ENCODE measurements around the gene UBXN7.
"Not testable (repeated sequence)": the region's sequence is repeated elsewhere in the genome, so short reads cannot be mapped to it uniquely, and the experiment has no call there.

UBXN7 gene

DNA sequence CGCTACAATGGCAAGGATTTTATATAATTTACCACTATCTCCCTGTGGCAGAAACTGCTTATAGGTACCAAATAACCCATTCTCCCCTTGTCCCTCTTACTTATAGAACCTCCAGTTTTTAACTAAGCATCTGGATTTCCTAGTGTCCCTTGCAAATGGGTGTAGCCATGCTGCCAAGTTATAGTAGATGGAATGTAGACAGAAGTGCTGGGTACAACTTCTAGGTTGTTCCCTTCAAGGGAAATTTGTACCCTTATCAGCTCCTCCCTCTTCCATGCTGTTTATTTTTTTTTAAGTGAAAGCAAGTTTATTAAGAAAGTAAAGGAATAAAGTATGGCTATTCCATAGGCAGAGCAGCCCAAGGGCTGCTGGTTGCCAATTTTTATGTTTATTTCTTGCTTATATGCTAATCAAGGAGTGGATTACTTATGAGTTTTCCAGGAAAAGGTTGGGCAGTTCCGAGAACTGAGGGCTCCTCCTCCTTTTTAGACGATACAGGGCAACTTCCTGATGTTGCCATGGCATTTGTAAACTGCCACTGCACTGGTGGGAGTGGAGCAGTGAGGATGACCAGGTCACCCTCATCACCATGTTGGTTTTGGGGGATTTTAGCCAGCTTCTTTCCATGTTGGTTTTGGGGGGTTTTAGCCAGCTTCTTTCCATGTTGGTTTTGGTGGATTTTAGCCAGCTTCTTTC is 53.9 kb downstream of the UBXN7 start:
- DNase-seq (ENCODE audit: low read depth in 2 of 2): no peak
- TF ChIP-seq, protein P1, sequence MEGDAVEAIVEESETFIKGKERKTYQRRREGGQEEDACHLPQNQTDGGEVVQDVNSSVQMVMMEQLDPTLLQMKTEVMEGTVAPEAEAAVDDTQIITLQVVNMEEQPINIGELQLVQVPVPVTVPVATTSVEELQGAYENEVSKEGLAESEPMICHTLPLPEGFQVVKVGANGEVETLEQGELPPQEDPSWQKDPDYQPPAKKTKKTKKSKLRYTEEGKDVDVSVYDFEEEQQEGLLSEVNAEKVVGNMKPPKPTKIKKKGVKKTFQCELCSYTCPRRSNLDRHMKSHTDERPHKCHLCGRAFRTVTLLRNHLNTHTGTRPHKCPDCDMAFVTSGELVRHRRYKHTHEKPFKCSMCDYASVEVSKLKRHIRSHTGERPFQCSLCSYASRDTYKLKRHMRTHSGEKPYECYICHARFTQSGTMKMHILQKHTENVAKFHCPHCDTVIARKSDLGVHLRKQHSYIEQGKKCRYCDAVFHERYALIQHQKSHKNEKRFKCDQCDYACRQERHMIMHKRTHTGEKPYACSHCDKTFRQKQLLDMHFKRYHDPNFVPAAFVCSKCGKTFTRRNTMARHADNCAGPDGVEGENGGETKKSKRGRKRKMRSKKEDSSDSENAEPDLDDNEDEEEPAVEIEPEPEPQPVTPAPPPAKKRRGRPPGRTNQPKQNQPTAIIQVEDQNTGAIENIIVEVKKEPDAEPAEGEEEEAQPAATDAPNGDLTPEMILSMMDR (IDR thresholded peaks at IDR 0.05; ENCODE audit: low read depth, low read length): no peak
- H3K4me3 ChIP-seq (replicated peaks in 1 of 2; ENCODE audit: low read depth in 2 of 2, low read length in 2 of 2): no peak overlapping the region

DNA sequence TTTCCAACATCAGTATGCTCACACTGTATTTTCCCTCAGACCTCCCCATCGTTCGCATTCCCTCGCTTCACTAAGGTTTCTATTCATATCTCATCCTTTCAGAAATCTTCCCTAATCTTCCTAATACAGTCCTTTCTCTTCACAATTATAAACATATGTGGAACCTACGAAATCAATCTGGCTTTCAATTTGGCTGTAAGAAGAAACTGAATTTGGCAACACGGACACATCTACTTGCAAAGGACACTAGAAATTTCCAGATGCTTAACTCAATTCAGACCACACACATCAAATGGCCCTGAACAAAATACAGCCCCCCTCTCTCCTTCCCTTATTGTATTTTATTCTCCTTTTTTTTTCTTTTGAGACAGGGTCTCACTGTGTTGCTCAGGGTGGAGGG is 54.9 kb downstream of the UBXN7 start:
- TF ChIP-seq, protein P1 (IDR thresholded peaks at IDR 0.05; ENCODE audit: low read depth, low read length): no peak
- H3K4me3 ChIP-seq (replicated peaks in 1 of 2; ENCODE audit: low read depth in 2 of 2, low read length in 2 of 2): no peak overlapping the region
- no peak for DNase-seq (ENCODE audit: low read depth in 2 of 2)

DNA sequence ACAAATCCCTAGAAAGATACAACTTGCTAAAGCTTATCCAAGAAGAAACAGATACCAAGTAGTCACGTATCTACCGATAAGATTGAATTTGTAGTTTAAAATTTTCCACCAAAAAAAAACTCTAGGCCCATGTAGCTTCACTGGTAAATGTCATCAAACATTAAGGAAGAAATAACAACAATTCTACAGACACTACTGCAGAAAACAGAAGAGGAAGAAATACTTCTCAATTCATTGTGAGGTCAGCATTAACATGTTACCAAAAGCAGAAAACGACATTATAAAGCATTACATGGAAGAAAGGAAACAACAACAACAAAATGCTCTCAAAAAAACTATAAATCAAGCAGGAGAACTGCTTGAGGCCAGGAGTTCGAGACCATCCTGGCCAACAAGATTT is 66.5 kb downstream of the UBXN7 start:
- H3K4me3 ChIP-seq (replicated peaks in 1 of 2; ENCODE audit: low read depth in 2 of 2, low read length in 2 of 2): no peak overlapping the region
- DNase-seq (ENCODE audit: low read depth in 2 of 2): no peak
- TF ChIP-seq, protein P1 (IDR thresholded peaks at IDR 0.05; ENCODE audit: low read depth, low read length): no peak

DNA sequence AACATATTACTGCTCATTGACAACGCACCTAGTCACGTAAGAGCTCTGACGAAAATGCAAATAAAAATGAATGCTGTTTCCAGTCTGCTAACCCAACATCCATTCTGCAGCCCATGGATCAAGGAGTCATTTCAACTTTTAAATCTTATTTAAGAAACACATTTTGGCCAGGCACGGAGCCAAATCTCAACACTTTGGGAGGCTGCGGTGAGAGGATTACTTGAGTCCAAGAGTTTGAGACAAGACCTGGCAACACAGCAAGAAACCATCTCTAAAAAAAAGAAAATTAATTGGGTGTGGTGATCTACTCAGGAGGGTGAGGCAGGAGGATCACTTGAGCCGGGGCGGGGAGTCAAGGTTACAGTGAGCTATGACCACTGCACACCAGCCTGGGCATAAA is 71.6 kb downstream of the UBXN7 start:
- no peak overlapping the region for H3K4me3 ChIP-seq (replicated peaks in 1 of 2; ENCODE audit: low read depth in 2 of 2, low read length in 2 of 2)
- DNase-seq (ENCODE audit: low read depth in 2 of 2): no peak
- TF ChIP-seq, protein P1 (IDR thresholded peaks at IDR 0.05; ENCODE audit: low read depth, low read length): no peak

DNA sequence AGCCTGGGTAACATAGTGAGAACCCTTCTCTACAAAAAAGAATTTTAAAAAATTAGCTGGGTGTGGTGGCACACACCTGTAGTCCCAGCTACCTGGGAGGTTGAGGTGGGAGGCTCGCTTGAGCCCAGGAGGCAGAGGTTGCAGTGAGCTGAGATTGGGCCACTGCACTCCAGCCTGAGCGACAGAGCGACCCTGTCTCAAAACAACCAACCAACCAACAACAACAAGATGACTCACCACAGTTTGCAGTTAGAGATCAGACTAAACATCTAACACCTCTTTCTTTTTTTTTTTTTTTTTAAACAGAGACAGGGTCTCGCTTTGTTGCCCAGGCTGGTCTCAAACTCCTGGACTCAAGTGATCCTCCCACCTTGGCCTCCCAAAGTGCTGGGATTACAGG is 73.7 kb downstream of the UBXN7 start:
- not testable (repeated sequence) for DNase-seq (ENCODE audit: low read depth in 2 of 2); H3K4me3 ChIP-seq (replicated peaks in 1 of 2; ENCODE audit: low read depth in 2 of 2, low read length in 2 of 2)

DNA sequence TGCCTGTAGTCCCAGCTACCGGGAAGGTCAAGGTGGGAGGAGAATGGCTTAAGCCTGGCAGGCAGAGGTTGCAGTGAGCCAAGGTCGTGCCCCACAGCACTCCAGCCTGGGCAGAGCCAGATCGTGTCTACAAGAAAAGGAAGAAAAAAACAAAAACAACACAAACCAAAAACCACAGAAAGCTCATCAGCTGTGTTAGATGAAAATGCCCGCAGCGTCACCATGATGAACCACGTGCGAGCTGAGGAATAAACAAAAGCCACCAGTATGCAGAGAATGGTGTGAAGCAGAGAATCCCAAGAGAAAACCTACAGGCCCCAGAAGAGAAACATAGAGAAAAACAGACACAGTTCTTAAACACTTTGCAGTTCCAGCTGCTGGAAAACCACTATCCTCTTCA is 74.3 kb downstream of the UBXN7 start:
- DNase-seq (ENCODE audit: low read depth in 2 of 2): no peak
- no peak overlapping the region for H3K4me3 ChIP-seq (replicated peaks in 1 of 2; ENCODE audit: low read depth in 2 of 2, low read length in 2 of 2)
- TF ChIP-seq, protein P1 (IDR thresholded peaks at IDR 0.05; ENCODE audit: low read depth, low read length): no peak

DNA sequence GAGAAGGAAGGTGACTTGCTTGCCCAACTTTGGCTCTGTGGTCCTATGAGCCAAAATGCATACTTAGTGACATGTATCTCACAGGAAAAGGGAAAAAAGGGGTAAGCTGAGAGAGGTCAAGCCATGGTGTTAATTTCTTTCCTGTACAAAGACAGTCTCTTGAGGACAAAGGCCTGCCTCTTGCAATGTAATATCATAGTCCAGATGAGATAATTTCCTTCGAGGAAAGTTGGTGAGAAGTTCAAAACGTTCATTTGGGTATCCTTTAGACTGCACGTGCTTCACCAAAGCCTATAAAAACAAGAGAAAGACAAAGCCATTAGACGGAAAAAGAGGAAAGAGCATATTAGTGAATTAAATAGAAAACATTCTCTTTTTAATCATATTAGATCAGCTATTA is 75.7 kb downstream of the UBXN7 start:
- no peak overlapping the region for H3K4me3 ChIP-seq (replicated peaks in 1 of 2; ENCODE audit: low read depth in 2 of 2, low read length in 2 of 2)
- no peak for DNase-seq (ENCODE audit: low read depth in 2 of 2)
- TF ChIP-seq, protein P1 (IDR thresholded peaks at IDR 0.05; ENCODE audit: low read depth, low read length): no peak
